H9 (cell line): ENCODE measurements around the gene NEGR1. TPM values are rescaled to one million over a fixed set of nuclear protein-coding genes. Genes with fewer than 3 reads are reported as not detected.

ENCODE experiments used
- DNase-seq: peaks from one replicate; pipeline ENCODE4 v3.0.0-alpha.2; 2017
- H2AFZ ChIP-seq: one replicate; pipeline ENCODE4 v1.6.1; 2013; ENCODE audit warnings: mild to moderate bottlenecking, low read length, control low read depth, moderate library complexity
- H2AK5ac ChIP-seq: 2 replicates; pipeline ENCODE4 v1.6.1; 2013; ENCODE audit warnings: low read length, control low read depth, mixed read lengths; ENCODE audit not compliant: insufficient read length
- H2BK120ac ChIP-seq: one replicate; pipeline ENCODE4 v1.6.1; 2013; ENCODE audit warnings: low read depth, mild to moderate bottlenecking, low read length, control low read depth, inconsistent platforms; ENCODE audit not compliant: poor library complexity, severe bottlenecking
- H2BK12ac ChIP-seq: 2 replicates; pipeline ENCODE4 v1.6.1; 2013; ENCODE audit warnings: low read length, control low read depth, mixed read lengths, low read depth; ENCODE audit not compliant: insufficient read length
- H2BK15ac ChIP-seq: 2 replicates; pipeline ENCODE4 v1.6.1; 2013; ENCODE audit warnings: low read depth, low read length, control low read depth
- H2BK20ac ChIP-seq: one replicate; pipeline ENCODE4 v1.6.1; 2013; ENCODE audit warnings: low read depth, mild to moderate bottlenecking, low read length, control low read depth, inconsistent platforms; ENCODE audit not compliant: poor library complexity, severe bottlenecking
- H2BK5ac ChIP-seq: 2 replicates; pipeline ENCODE4 v1.6.1; 2013; ENCODE audit warnings: low read length, control low read depth, mixed read lengths; ENCODE audit not compliant: insufficient read length
- H3K14ac ChIP-seq: 2 replicates; pipeline ENCODE4 v1.6.1; 2013; ENCODE audit warnings: low read length, control low read depth; ENCODE audit not compliant: insufficient read depth
- H3K18ac ChIP-seq: 2 replicates; pipeline ENCODE4 v1.6.1; 2013; ENCODE audit warnings: low read depth, mild to moderate bottlenecking, mixed read lengths, low read length, control low read depth; ENCODE audit not compliant: insufficient read length
- H3K23ac ChIP-seq: 2 replicates; pipeline ENCODE4 v1.6.1; 2013; ENCODE audit warnings: low read length, control low read depth, mixed read lengths, low read depth; ENCODE audit not compliant: insufficient read length
- H3K23me2 ChIP-seq: 2 replicates; pipeline ENCODE4 v1.6.1; 2013; ENCODE audit warnings: low read depth, mild to moderate bottlenecking, mixed read lengths, low read length, control low read depth; ENCODE audit not compliant: insufficient read length, poor library complexity, severe bottlenecking
- H3K27ac ChIP-seq: 2 replicates; pipeline ENCODE4 v1.5.1; 2013; ENCODE audit warnings: low read length, control low read depth, mixed read lengths, low read depth; ENCODE audit not compliant: insufficient read length
- H3K27me3 ChIP-seq: 2 replicates; pipeline ENCODE4 v1.6.1; 2013; ENCODE audit warnings: low read length, control low read depth, inconsistent platforms; ENCODE audit not compliant: insufficient read depth
- H3K4ac ChIP-seq: 2 replicates; pipeline ENCODE4 v1.6.1; 2013; ENCODE audit warnings: low read depth, mild to moderate bottlenecking, control low read depth, inconsistent platforms, low read length, moderate library complexity
- H3K4me1 ChIP-seq: 2 replicates; pipeline ENCODE4 v1.6.1; 2013; ENCODE audit warnings: low read length, control low read depth, inconsistent platforms; ENCODE audit not compliant: insufficient read depth
- H3K4me2 ChIP-seq: 2 replicates; pipeline ENCODE4 v1.6.1; 2013; ENCODE audit warnings: low read length, control low read depth, mixed read lengths; ENCODE audit not compliant: insufficient read length, insufficient read depth
- H3K56ac ChIP-seq: 2 replicates; pipeline ENCODE4 v1.6.1; 2013; ENCODE audit warnings: low read depth, mild to moderate bottlenecking, mixed read lengths, low read length, control low read depth; ENCODE audit not compliant: insufficient read length
- H3K79me1 ChIP-seq: 2 replicates; pipeline ENCODE4 v1.6.1; 2013; ENCODE audit warnings: low read depth, mild to moderate bottlenecking, moderate library complexity, low read length, control low read depth, inconsistent platforms; ENCODE audit not compliant: insufficient read depth, poor library complexity, severe bottlenecking
- H3K79me2 ChIP-seq: 2 replicates; pipeline ENCODE4 v1.6.1; 2013; ENCODE audit warnings: low read length, control low read depth, inconsistent platforms; ENCODE audit not compliant: insufficient read depth
- H3K9ac ChIP-seq: 2 replicates; pipeline ENCODE4 v1.6.1; 2013; ENCODE audit warnings: low read length, control low read depth, mixed read lengths; ENCODE audit not compliant: insufficient read length; ENCODE audit errors: extremely low read depth
- H3K9me3 ChIP-seq: one replicate; pipeline ENCODE4 v1.6.1; 2013; ENCODE audit warnings: low read depth, low read length, inconsistent platforms; ENCODE audit not compliant: control insufficient read depth
- H3T11ph ChIP-seq: one replicate; pipeline ENCODE4 v1.6.1; 2013; ENCODE audit warnings: mild to moderate bottlenecking, low read length, control low read depth, inconsistent platforms
- H4K20me1 ChIP-seq: one replicate; pipeline ENCODE4 v1.6.1; 2013; ENCODE audit not compliant: control insufficient read depth, insufficient read length, insufficient read depth
- H4K5ac ChIP-seq: 2 replicates; pipeline ENCODE4 v1.6.1; 2013; ENCODE audit warnings: low read depth, mild to moderate bottlenecking, mixed read lengths, low read length, control low read depth; ENCODE audit not compliant: insufficient read length
- H4K8ac ChIP-seq: replicated peaks from 2 replicates; pipeline ENCODE4 v1.6.1; 2013; ENCODE audit warnings: low read length, control low read depth, mixed read lengths, low read depth; ENCODE audit not compliant: insufficient read length
- H4K91ac ChIP-seq: 2 replicates; pipeline ENCODE4 v1.6.1; 2013; ENCODE audit warnings: low read depth, mild to moderate bottlenecking, moderate library complexity, mixed read lengths, low read length, control low read depth; ENCODE audit not compliant: insufficient read length
- H3K27ac Mint-ChIP-seq, 3 experiments: 2 replicates in 2 of 3; 3 replicates in 1 of 3; pipeline ENCODE4 v1.8.0; 2020 to 2021; ENCODE audit warnings: mixed read lengths in 3 of 3, mild to moderate bottlenecking in 1 of 3, moderate library complexity in 1 of 3
- H3K27me3 Mint-ChIP-seq: 2 replicates; pipeline ENCODE4 v1.8.0; 2021; ENCODE audit warnings: low read depth, mild to moderate bottlenecking, moderate library complexity, mixed read lengths
- H3K36me3 Mint-ChIP-seq, 3 experiments: 2 replicates in 2 of 3; 3 replicates in 1 of 3; pipeline ENCODE4 v1.8.0; 2020 to 2021; ENCODE audit warnings: low read depth in 3 of 3, mixed read lengths in 3 of 3; ENCODE audit not compliant: insufficient read depth in 1 of 3
- H3K4me1 Mint-ChIP-seq, 2 experiments: 2 replicates each; pipeline ENCODE4 v1.8.0; 2020; ENCODE audit warnings: mixed read lengths in 2 of 2
- H3K4me3 Mint-ChIP-seq, 2 experiments: 2 replicates in 1 of 2; 3 replicates in 1 of 2; pipeline ENCODE4 v1.8.0; 2020 to 2021; ENCODE audit warnings: mild to moderate bottlenecking in 2 of 2, mixed read lengths in 2 of 2, moderate library complexity in 1 of 2
- H3K9me3 Mint-ChIP-seq, 2 experiments: 2 replicates in 1 of 2; 3 replicates in 1 of 2; pipeline ENCODE4 v1.8.0; 2020; ENCODE audit warnings: mild to moderate bottlenecking in 2 of 2, mixed read lengths in 2 of 2, moderate library complexity in 1 of 2
- WGBS: extraction: QIAGEN DNeasy Blood & Tissue Kit; methylation state at CpG from one replicate; pipeline ENCODE4 v1.1.7; 2013; ENCODE audit warnings: missing lambda C conversion rate, low lambda C conversion rate, mixed read lengths; ENCODE audit not compliant: insufficient read length; ENCODE audit errors: extremely low coverage; 5-methylcytosine and 5-hydroxymethylcytosine counted together
- total RNA-seq: library from RNA; stranded (reverse); gene quantifications from 2 replicates; pipeline ENCODE4 v1.2.1, GENCODE V29; 2021
- TF ChIP-seq, protein P1 (sequence below): fragments of 200-600 bp; sonication (generic); conservative IDR thresholded peaks from 3 replicates; pipeline ENCODE4 v1.8.0; 2021; ENCODE audit warnings: antibody characterized with exemption, mild to moderate bottlenecking

The NEGR1 gene
- total RNA-seq, 1 experiment from 2014 or later = 0.13 TPM

DNA sequence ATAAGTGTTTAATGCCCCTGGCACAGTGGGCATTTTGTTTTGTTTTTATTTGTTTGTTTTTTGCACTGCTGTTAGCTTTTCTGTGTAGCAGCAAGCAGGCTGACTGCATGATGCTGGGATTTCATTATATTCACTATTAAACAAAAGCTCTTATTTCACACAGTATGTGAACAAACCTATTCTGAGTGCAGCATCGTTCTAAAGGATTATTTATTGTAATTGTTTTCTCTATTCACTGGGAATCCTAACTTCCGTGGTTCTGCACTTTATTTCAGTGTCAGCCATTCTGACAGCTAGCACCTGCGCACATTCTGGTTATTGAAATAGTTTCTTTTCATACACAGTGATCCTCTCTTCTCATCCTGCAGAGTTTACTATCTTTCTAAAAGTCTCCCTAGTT lies 595.0 kb downstream of the NEGR1 start:
- no peak overlapping the region for H2AFZ ChIP-seq
- H4K20me1 ChIP-seq = no peaks in the 10 kb centered on the region
- no peak overlapping the region for H3K9ac ChIP-seq
- no peak overlapping the region for H3K27ac ChIP-seq
- H3K18ac ChIP-seq = no peak overlapping the region
- no peaks in the 10 kb centered on the region for H3K79me2 ChIP-seq
- no peak overlapping the region for H3K4me3 Mint-ChIP-seq
- no peaks in the 10 kb centered on the region for H3K27me3 ChIP-seq
- no peak overlapping the region for H2BK12ac ChIP-seq
- no peaks in the 10 kb centered on the region for H3K9me3 Mint-ChIP-seq
- no peak overlapping the region for H3K23ac ChIP-seq
- no peak overlapping the region for H3K56ac ChIP-seq
- no peaks in the 10 kb centered on the region for H3K4me1 Mint-ChIP-seq
- H2BK120ac ChIP-seq = no peak overlapping the region
- H3K27me3 Mint-ChIP-seq = no peaks in the 10 kb centered on the region; the same call in 1 of the 2 replicates
- H4K91ac ChIP-seq = no peak overlapping the region
- H2BK20ac ChIP-seq = no peak overlapping the region
- H3K9me3 ChIP-seq = no peaks in the 10 kb centered on the region
- DNase-seq = no peak
- no peak overlapping the region for H3K4me2 ChIP-seq
- WGBS = no CpG with 5 or more reads among the region's 3 CpGs
- TF ChIP-seq, protein P1, sequence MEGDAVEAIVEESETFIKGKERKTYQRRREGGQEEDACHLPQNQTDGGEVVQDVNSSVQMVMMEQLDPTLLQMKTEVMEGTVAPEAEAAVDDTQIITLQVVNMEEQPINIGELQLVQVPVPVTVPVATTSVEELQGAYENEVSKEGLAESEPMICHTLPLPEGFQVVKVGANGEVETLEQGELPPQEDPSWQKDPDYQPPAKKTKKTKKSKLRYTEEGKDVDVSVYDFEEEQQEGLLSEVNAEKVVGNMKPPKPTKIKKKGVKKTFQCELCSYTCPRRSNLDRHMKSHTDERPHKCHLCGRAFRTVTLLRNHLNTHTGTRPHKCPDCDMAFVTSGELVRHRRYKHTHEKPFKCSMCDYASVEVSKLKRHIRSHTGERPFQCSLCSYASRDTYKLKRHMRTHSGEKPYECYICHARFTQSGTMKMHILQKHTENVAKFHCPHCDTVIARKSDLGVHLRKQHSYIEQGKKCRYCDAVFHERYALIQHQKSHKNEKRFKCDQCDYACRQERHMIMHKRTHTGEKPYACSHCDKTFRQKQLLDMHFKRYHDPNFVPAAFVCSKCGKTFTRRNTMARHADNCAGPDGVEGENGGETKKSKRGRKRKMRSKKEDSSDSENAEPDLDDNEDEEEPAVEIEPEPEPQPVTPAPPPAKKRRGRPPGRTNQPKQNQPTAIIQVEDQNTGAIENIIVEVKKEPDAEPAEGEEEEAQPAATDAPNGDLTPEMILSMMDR = no peak
- no peak overlapping the region for H3T11ph ChIP-seq
- no peaks in the 10 kb centered on the region for H3K36me3 Mint-ChIP-seq
- no peaks in the 10 kb centered on the region for H3K4me1 ChIP-seq
- no peaks in the 10 kb centered on the region for H3K79me1 ChIP-seq
- H4K5ac ChIP-seq = no peak overlapping the region
- no peak overlapping the region for H3K14ac ChIP-seq
- no peak overlapping the region for H3K27ac Mint-ChIP-seq
- no peak overlapping the region for H2AK5ac ChIP-seq
- no peak overlapping the region for H2BK5ac ChIP-seq
- H3K23me2 ChIP-seq = no peaks in the 10 kb centered on the region
- H2BK15ac ChIP-seq = no peak overlapping the region
- H4K8ac ChIP-seq = no peak overlapping the region
- no peak overlapping the region for H3K4ac ChIP-seq
